Lower leg skin (tissue), 3 donors: Measurements from ENCODE around the gene ZMYND11.

Experiments used
- CTCF ChIP-seq, 3 donors: fragments of 450-650 bp; IDR thresholded peaks; one replicate each; pipeline ENCODE4 v1.5.1; 2016; ENCODE audit warnings: antibody characterized with exemption in 3 of 3, mild to moderate bottlenecking in 3 of 3, moderate library complexity in 2 of 3
- POLR2A ChIP-seq, 2 donors: fragments of 450-650 bp; IDR thresholded peaks; one replicate each; pipeline ENCODE4 v1.6.1; 2016 to 2017; ENCODE audit warnings: antibody characterized with exemption in 2 of 2, mild to moderate bottlenecking in 1 of 2, moderate library complexity in 1 of 2

DNA sequence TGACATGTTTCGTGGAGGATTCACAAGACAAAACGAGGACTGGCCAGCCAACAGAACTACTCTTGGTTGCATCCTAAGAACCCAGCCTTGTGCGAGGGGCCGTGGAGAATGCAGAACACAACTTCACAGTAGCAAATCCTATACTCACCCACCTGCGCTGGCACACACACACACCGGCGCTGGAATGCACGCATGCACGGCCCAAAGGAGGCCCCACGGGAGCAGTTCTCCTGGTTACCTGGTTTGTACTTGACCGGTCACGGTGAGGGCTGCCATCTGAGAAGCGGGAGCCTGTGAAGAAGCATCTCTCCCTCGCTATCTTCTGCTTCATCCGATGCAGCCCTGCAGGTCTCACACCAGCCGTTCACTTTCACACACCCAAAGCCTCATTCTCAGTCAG, 137.8 kb downstream of the ZMYND11 start:
- TF ChIP-seq CTCF (IDR thresholded peaks at IDR 0.05) (no peak), POLR2A (IDR thresholded peaks at IDR 0.05) (no peak)
